ENCODE results near the gene CDH16. TPM values are rescaled to one million over a fixed set of nuclear protein-coding genes. Genes with fewer than 3 reads are reported as not detected.

Gene CDH16
- total RNA-seq, result 2.1 and 4.3 TPM in 2 replicates

DNA sequence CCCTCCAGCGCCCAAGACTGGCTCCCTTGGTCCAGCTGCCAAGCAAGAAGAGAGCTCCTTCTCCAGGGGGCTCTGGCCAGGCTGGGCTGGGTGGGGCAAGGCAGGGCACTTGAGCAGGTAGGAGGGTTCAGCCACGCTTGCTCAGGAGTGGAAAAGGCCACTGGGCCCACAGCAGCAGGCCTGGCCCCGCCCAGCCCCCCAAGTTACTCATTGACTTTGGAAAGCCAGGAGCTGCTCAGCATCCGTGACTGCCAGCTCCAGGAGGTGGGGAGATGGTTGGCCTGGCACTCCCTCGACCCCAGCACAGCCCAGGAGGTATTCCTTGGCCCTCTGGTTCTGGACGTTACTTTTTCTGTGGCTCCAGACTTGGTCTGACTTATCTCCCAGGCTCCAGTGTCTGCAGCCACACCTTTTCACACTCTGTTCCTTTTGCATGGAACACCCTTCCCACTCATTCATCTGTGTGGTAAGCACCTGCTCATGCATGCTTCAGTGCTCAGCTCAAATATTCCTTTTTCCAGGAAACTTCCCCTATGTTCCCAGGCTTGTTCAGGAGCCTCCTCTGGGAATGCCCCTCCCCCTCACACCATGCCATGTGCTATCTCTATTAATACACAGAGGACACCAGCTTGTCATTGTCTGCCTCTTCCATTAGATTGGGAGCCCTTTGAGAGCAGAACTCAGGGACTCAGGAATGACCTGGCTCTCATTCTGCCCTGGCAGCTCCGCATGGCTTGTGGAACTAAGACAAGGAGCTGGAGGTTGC is at the start of gene CDH16:
CDH16 (minus strand) TSS at position 83 of the 766 bp plus-strand sequence. CDS start 820 bp downstream, outside the sequence.

GRCh38 chr16:66961065-66961744 is 42.5 kb upstream of the CDH16 start, which contains the start of gene CES3:
Gene CES3 (plus strand): TSS chr16:66961266. CDS start chr16:66961308, 42 bp downstream.

GRCh38 chr16:66935314-66936011 is 16.8 kb upstream of the CDH16 start, which contains the start of gene CES2:
Gene CES2 (plus strand): TSS chr16:66935516. CDS start chr16:66935636, 120 bp downstream.

DNA sequence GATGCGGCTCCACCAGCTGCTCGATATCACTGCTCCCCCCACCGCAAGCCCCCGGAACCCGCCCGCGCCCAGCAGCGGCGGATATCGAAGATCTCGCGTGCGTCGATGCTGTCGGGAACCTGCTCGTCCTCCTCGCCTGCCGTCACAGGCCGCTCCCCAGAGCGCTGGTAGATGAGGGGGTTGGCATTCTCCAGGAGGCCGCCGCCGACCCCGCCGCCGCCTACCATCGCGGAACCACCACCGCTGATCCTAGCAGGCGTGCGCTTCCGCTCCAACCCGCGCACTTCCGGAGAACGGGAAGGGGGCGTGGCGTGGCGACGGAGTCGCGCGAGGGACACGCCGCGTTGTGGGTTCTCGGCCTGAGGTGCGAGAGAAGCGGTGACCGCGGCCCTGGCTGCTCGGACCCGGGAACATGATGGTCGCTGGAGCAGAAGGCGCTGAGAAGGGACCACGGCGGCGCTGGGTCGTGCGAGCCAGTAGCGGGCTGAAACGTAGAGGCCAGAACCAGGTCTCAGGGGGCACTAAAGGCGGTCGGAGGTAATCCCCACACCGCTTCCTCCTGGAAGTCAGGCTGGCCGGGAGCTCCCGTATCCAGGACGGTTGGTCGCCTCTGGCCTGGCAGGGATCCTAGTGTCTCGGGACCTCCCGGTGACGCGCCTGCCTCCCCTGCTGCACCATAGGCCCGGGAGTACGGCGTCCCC is 15.6 kb upstream of the CDH16 start, which contains the start of gene CIAO2B:
CIAO2B (minus strand) TSS at position 265 of the 701 bp plus-strand sequence; CDS start at position 227, 38 bp downstream.

GRCh38 chr16:66925322-66925840 is 6.7 kb upstream of the CDH16 start, which contains the start of gene RRAD:
Gene RRAD (minus strand): TSS chr16:66925535. CDS start chr16:66925179, 356 bp downstream.

GRCh38 chr16:66880288-66881013 is 38.2 kb downstream of the CDH16 start, which contains the start of gene PDP2:
Gene PDP2 (plus strand): TSS chr16:66880515. CDS start chr16:66884285, 3,770 bp downstream.

Other genes starting within 250 kb of the CDH16 start
- 48.0 and 92.3 TPM in 2 replicates for gene CMTM4, start 222.1 kb downstream of the CDH16 start, total RNA-seq
- 101 and 125 TPM in 2 replicates for gene DYNC1LI2, start 167.3 kb downstream of the CDH16 start, total RNA-seq
- 0.21 and 0.24 TPM in 2 replicates for gene TERB1, start 117.3 kb downstream of the CDH16 start, total RNA-seq
- 78.6 and 87.2 TPM in 2 replicates for gene NAE1, start 87.9 kb downstream of the CDH16 start, total RNA-seq
- gene CA7, start 74.5 kb downstream of the CDH16 start, total RNA-seq, result not detected in 2 replicates
- 9.6 and 15.3 TPM in 2 replicates for gene PDP2, start 38.4 kb downstream of the CDH16 start, total RNA-seq
- 62.4 and 118 TPM in 2 replicates for gene RRAD, start 6.7 kb upstream of the CDH16 start, total RNA-seq
- 189 and 217 TPM in 2 replicates for gene CIAO2B, start 15.5 kb upstream of the CDH16 start, total RNA-seq
- 40.0 and 189 TPM in 2 replicates for gene CES2, start 16.6 kb upstream of the CDH16 start, total RNA-seq
- 2.7 and 5.3 TPM in 2 replicates for gene CES3, start 42.4 kb upstream of the CDH16 start, total RNA-seq
- 1.3 and 2.2 TPM in 2 replicates for gene CES4A, start 69.7 kb upstream of the CDH16 start, total RNA-seq
- 95.7 and 123 TPM in 2 replicates for gene CBFB, start 110.3 kb upstream of the CDH16 start, total RNA-seq
- gene PHAF1, start 191.1 kb upstream of the CDH16 start, total RNA-seq, result 12.1 and 12.5 TPM in 2 replicates
- 8.9 and 15.8 TPM in 2 replicates for gene B3GNT9, start 232.1 kb upstream of the CDH16 start, total RNA-seq
- gene TRADD, start 241.0 kb upstream of the CDH16 start, total RNA-seq, result 35.4 and 48.2 TPM in 2 replicates
- gene FBXL8, start 241.1 kb upstream of the CDH16 start, total RNA-seq, result 8.0 and 8.3 TPM in 2 replicates
- gene HSF4, start 245.9 kb upstream of the CDH16 start, total RNA-seq, result 3.1 and 6.2 TPM in 2 replicates

Data from tracheal epithelial cell (primary cell).